ENCODE data around the gene GALNT16.

Gene GALNT16

DNA sequence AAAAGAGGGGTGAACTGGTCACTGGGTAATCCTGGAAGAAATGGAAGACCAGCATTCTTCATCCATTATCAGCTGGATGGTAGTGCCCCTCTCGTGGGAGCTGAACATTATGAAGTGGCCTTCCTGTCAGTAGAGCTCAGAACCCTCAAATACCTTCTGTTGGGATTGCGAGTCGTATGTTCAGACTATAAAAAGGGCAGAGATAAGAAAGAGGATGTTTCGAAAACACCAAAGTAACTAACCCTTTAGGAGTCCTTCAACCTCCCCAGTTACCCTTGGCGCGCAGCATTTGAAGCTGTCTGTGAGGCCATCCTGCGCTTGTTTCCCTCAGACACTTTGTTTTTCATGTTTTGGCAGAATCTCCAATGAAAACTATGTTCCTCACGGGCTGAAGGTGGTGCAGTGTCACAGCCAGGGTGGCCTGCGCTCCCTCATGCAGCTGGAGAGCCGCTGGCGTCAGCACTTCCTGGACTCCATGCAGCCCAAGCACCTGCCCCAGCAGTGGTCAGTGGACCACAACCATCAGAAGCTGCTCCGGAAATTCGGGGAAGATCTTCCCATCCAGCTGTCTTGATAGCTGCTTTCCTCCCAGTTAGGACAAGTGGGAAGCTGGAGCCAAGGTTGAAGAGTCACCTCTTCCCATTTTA lies 19.3 kb upstream of the GALNT16 start:
- Histone ChIP-seq H3K27me3 (ENCODE audit: control insufficient read depth, insufficient read depth, low read length) (no peaks in the 10 kb centered on the region), H3K4me1 (ENCODE audit: control insufficient read depth, insufficient read depth, low read length) (peaks cover 5% of the 10 kb centered on the region), H3K9ac (ENCODE audit: low read length) (no peak overlapping the region), H3K27ac (ENCODE audit: low read depth, low read length) (no peak overlapping the region), H3K4me3 (ENCODE audit: low read length) (no peak overlapping the region), H3K36me3 (ENCODE audit: control insufficient read depth, insufficient read depth, low read length) (peaks cover 39% of the 10 kb centered on the region)

DNA sequence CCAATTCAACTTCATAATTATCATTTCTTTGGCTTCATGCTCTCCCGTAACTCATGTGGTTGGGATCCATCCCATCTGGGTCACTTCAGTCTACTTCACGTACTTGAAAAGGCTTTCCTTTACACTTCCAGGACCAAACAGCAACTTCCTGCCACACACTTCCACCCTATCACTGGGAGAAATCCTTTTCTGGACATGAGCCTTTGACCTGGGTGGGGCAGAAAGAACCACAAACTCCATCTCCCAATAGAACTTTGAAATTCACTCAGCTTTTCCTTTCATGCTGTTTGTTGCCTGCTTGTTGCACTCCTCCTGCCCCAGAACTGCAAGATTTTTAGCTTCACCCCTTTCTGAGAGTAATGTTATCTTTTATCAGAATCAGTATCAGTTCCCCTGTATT lies 18.4 kb upstream of the GALNT16 start:
- Histone ChIP-seq H3K27ac (ENCODE audit: low read depth, low read length) (no peak overlapping the region), H3K27me3 (ENCODE audit: control insufficient read depth, insufficient read depth, low read length) (no peaks in the 10 kb centered on the region), H3K9ac (ENCODE audit: low read length) (no peak overlapping the region), H3K4me3 (ENCODE audit: low read length) (no peak overlapping the region), H3K4me1 (ENCODE audit: control insufficient read depth, insufficient read depth, low read length) (peaks cover 5% of the 10 kb centered on the region), H3K36me3 (ENCODE audit: control insufficient read depth, insufficient read depth, low read length) (peaks cover 30% of the 10 kb centered on the region)

DNA sequence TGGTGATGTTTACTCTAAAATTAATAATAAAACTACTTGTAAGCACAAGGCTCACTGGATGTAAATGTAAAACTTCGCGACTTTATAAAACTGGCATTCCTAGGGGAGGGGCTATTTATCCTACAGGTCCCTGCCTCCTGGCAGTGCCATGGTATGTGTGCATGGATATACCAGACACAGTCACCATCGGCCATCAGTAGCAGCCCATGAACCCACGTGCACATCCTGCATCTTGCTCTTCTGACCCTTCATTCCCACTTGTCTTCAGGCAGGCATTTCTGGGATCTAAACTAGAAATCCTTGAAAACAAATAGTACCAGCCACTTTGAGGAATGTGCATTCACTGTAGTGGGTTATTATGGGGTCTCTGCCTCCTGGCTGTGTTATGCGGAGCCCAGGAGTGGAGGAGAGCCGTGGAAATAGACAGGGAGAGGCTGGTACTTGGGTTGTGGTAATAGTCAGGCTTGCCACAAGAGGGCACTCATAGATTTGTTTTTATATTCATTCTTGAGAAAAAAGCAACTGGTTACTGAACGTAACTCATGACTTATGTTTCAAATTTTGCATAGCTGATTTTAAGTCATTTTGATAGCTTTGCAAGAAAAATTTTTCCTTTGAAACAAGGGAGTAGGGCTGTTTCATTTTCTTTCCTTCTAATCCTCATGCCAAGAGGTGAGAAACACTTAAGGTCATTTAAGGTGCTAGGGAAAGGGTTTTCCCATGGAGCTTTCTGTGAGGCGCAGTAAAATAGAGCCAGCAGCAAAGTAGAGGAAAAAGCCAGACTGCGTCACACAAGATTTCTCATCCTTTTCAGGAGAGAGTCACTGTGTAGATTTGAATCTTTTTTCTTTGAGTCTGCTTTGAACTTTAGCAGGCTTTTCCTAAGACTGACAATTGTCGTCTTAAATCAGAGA lies 17.4 kb upstream of the GALNT16 start:
- peaks cover 21% of the 10 kb centered on the region for H3K36me3 ChIP-seq (ENCODE audit: control insufficient read depth, insufficient read depth, low read length)

DNA sequence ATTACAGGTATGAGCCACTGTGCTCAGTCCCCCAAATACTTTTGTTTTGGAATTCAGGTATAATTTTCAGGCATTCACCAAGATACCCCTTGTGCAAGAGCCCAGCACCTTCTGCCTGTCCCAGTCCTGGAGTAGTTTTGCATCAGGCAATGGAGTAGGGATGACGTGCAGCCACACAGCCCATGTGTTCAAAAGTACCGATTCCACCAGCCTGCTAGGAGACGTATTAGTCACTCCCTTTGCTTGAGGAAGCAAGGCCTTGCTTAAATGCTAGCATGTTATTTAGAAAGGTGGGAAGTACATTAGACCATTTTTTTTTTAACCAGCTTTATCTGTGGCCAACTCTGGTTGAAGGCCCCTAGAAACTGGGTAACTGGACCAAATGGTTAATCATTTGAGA lies 15.0 kb upstream of the GALNT16 start:
- Histone ChIP-seq H3K27ac (ENCODE audit: low read depth, low read length) (no peak overlapping the region), H3K36me3 (ENCODE audit: control insufficient read depth, insufficient read depth, low read length) (peaks cover 12% of the 10 kb centered on the region), H3K27me3 (ENCODE audit: control insufficient read depth, insufficient read depth, low read length) (no peaks in the 10 kb centered on the region), H3K4me3 (ENCODE audit: low read length) (no peak overlapping the region), H3K4me1 (ENCODE audit: control insufficient read depth, insufficient read depth, low read length) (peaks cover 17% of the 10 kb centered on the region), H3K9ac (ENCODE audit: low read length) (no peak overlapping the region)

More for the DNA sequence above, 17.4 kb upstream of the GALNT16 start:
- peak overlapping the region; percentile 15 for H3K4me3 ChIP-seq (ENCODE audit: low read length)
- H3K9ac ChIP-seq (ENCODE audit: low read length), result no peak overlapping the region
- no peaks in the 10 kb centered on the region for H3K27me3 ChIP-seq (ENCODE audit: control insufficient read depth, insufficient read depth, low read length)
- peaks cover 13% of the 10 kb centered on the region for H3K4me1 ChIP-seq (ENCODE audit: control insufficient read depth, insufficient read depth, low read length)
- H3K27ac ChIP-seq (ENCODE audit: low read depth, low read length), result peak overlapping the region; percentile 65

DNA sequence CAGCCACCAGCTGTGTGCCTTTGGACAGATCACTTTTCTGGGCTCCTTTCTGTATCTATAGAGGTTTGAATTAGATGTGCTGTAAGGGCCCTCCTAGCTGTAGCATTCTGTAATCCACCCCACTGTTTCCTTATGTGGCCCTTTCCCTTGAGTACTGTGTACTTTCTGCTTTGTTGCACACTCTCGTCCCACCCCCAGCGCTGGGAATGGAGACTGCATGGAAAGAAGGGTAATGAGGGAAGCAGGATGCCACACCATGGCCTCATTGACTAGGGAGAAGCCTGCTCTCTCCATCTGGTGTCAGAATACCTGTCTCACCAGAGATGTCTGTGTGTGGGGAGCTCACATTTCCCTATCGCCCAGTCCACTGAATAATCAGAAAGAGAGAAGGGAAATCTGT lies 13.6 kb upstream of the GALNT16 start:
- Histone ChIP-seq H3K4me1 (ENCODE audit: control insufficient read depth, insufficient read depth, low read length) (peaks cover 17% of the 10 kb centered on the region), H3K9ac (ENCODE audit: low read length) (no peak overlapping the region), H3K27me3 (ENCODE audit: control insufficient read depth, insufficient read depth, low read length) (no peaks in the 10 kb centered on the region), H3K4me3 (ENCODE audit: low read length) (no peak overlapping the region), H3K27ac (ENCODE audit: low read depth, low read length) (no peak overlapping the region), H3K36me3 (ENCODE audit: control insufficient read depth, insufficient read depth, low read length) (peaks cover 4% of the 10 kb centered on the region)

DNA sequence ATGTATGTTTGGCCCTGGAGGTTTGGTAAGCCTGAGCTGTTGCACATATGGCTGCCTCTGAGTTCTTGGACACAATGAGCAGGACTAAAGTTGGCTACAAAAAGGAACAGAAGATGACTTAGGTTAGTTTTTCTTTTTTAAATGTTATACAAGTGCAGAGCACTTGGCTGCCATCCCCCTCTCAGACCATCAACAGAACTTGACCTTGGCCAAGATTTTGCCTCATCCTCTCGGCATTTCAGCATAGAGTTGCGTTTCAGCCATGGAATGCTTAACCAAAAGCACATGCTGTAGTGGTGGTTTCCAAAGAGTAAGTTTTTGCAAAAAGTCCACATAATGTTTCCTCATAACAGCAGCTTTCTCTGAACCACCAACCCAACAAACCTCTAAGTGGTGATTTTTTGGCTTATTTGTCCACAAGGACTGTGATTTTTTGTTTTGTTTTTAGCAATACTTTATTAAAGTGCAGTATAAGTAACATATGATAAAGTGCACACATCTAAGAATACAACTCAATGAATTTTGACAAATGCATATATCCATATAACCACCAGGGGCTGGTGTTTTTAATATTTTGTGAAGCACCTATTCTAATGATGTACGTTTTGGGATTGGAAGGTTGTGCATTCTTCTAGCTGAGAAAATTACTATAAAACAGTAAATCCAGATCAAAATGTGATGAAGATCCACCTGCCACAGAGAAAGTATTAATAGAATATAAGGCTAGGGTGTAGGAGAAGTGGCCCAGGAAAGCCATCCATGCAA lies 12.1 kb upstream of the GALNT16 start:
- H3K27ac ChIP-seq (ENCODE audit: low read depth, low read length), result peak overlapping the region; percentile 67
- H3K27me3 ChIP-seq (ENCODE audit: control insufficient read depth, insufficient read depth, low read length), result no peaks in the 10 kb centered on the region
- no peak overlapping the region for H3K9ac ChIP-seq (ENCODE audit: low read length)
- no peaks in the 10 kb centered on the region for H3K36me3 ChIP-seq (ENCODE audit: control insufficient read depth, insufficient read depth, low read length)
- no peak overlapping the region for H3K4me3 ChIP-seq (ENCODE audit: low read length)
- H3K4me1 ChIP-seq (ENCODE audit: control insufficient read depth, insufficient read depth, low read length), result peaks cover 17% of the 10 kb centered on the region

DNA sequence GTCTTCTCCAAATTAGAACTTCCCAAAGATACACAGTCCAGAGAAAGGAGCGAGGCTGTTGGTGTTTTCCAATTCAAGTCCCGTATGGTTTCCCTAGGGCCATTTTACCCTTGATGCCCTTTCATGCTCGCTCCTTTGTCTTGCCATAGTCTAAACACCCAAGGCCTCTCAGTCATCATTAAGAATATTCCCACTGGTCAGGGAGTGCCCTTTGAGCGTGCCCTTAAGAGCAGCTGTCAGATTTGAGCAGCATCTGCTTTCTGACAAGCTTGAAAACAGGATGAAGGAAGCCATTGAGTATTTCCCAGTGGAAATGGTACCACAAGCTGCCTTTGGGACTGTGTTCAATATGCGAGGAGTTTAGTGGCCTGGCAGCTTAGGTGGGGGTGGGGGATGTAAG lies 10.4 kb upstream of the GALNT16 start:
- Histone ChIP-seq H3K36me3 (ENCODE audit: control insufficient read depth, insufficient read depth, low read length) (no peaks in the 10 kb centered on the region), H3K4me3 (ENCODE audit: low read length) (no peak overlapping the region), H3K27me3 (ENCODE audit: control insufficient read depth, insufficient read depth, low read length) (no peaks in the 10 kb centered on the region), H3K27ac (ENCODE audit: low read depth, low read length) (no peak overlapping the region), H3K9ac (ENCODE audit: low read length) (no peak overlapping the region), H3K4me1 (ENCODE audit: control insufficient read depth, insufficient read depth, low read length) (peaks cover 12% of the 10 kb centered on the region)

DNA sequence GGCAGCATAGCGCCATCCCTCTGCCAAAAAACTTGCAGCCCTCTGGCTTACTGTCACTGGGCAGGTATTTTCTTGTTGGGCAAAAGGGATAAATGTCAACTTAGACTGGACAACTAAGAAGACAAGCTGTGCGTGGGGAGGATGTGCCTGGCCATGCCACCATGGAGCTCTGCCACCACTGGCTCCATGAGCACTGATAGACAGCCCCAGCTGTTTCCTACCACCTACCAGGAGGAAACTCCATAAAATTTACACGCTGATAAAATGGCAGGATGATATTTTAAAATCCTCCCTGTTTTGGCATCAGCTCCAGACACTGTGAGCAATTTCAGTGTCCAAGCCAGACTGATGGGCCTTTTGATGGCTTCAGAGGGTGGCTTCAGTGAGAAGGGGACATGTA lies 7.1 kb upstream of the GALNT16 start:
- Histone ChIP-seq H3K4me3 (ENCODE audit: low read length) (no peak overlapping the region), H3K9ac (ENCODE audit: low read length) (no peak overlapping the region), H3K36me3 (ENCODE audit: control insufficient read depth, insufficient read depth, low read length) (no peaks in the 10 kb centered on the region), H3K27ac (ENCODE audit: low read depth, low read length) (no peak overlapping the region), H3K27me3 (ENCODE audit: control insufficient read depth, insufficient read depth, low read length) (no peaks in the 10 kb centered on the region), H3K4me1 (ENCODE audit: control insufficient read depth, insufficient read depth, low read length) (peaks cover 1% of the 10 kb centered on the region)

DNA sequence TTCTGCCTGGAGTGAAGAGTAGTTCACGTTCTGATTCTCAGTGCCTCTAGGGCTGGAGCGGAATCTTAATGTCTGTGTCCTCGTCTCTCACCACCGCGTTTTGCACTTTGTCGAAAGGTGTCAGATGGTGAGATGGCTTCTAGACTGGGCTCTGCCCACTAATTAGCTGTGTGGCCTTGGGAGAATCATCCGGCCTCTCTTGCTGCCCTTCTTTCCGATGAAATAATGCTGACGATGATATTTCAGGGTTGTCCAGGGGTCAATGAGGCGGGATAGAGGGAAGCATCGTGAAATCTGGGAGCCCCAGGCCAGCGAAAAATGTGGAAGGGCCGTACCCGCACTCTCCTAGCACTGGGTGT lies 811 bp upstream of the GALNT16 start:
- no peak overlapping the region for H3K9ac ChIP-seq (ENCODE audit: low read length)
- peaks cover 2% of the 10 kb centered on the region for H3K27me3 ChIP-seq (ENCODE audit: control insufficient read depth, insufficient read depth, low read length)
- H3K36me3 ChIP-seq (ENCODE audit: control insufficient read depth, insufficient read depth, low read length), result no peaks in the 10 kb centered on the region
- H3K4me1 ChIP-seq (ENCODE audit: control insufficient read depth, insufficient read depth, low read length), result no peaks in the 10 kb centered on the region
- peak overlapping the region; percentile 34 for H3K4me3 ChIP-seq (ENCODE audit: low read length)
- H3K27ac ChIP-seq (ENCODE audit: low read depth, low read length), result no peak overlapping the region

DNA sequence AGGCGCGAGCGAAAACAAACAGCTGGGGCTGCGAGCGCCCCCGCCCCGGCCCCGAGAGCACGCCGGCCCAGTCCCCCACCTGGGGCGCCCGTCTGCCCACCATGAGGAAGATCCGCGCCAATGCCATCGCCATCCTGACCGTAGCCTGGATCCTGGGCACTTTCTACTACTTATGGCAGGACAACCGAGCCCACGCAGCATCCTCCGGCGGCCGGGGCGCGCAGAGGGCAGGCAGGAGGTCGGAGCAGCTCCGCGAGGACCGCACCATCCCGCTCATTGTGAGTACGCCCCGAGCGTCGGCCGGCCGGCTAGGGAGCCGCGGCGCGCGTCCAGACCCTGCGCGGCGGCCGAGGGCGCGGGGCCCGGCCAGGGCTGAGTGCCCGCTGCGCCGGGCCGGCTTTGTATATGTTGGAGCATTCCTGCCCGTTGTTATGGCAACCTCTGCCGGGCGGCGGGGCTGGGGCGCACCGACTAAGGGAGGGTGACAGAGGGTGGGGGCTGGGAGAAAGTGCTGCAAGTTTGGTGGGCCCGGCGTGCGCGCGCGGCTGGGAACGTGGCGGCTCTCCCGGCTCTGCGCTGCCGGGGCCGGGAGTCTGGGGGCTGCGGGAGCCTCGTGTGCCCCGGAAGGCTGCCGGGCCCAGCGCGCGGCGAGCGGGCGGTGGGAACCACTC lies 367 bp downstream of the GALNT16 start:
- Histone ChIP-seq H3K36me3 (ENCODE audit: control insufficient read depth, insufficient read depth, low read length) (no peaks in the 10 kb centered on the region), H3K4me3 (ENCODE audit: low read length) (peak overlapping the region; percentile 65), H3K9ac (ENCODE audit: low read length) (no peak overlapping the region), H3K27me3 (ENCODE audit: control insufficient read depth, insufficient read depth, low read length) (peaks cover 2% of the 10 kb centered on the region), H3K27ac (ENCODE audit: low read depth, low read length) (no peak overlapping the region), H3K4me1 (ENCODE audit: control insufficient read depth, insufficient read depth, low read length) (no peaks in the 10 kb centered on the region)

DNA sequence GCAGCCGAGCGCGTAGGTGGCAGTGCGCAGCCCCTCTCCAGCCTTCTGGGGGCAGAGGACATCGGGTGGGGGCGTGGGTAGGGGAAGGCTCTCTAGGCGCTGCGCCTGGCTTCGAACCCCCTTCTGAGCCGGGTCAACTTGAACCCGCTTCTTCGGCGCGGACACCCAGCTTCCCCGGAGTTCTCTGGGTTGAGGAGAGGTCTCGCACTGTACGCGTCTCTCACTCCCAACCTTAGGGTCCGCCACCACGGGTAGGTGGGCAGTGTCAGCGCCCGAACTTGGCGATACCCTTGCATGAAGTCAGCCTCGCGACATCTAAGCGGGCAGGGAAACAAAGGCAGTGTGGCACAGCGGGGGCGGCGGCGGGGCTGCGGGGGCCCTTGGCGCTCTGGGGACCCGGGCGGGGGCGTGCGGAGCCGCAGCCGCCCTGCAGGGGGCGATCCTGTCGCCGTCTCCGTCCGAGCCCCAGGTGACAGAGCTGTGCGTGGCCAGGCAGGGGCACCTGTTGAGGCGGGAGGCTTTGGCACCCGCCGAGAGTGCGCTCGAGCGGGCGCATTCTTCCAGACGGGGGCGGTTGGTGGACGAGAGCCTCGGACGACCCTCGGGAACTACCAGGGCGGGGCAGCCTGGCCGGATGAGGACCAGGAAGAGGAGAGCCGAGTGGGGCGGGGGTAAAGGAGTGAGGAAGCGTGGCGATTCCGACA lies 1.1 kb downstream of the GALNT16 start:
- Histone ChIP-seq H3K4me3 (ENCODE audit: low read length) (peak overlapping the region; percentile 65), H3K27ac (ENCODE audit: low read depth, low read length) (no peak overlapping the region), H3K27me3 (ENCODE audit: control insufficient read depth, insufficient read depth, low read length) (peaks cover 2% of the 10 kb centered on the region), H3K36me3 (ENCODE audit: control insufficient read depth, insufficient read depth, low read length) (no peaks in the 10 kb centered on the region), H3K9ac (ENCODE audit: low read length) (no peak overlapping the region), H3K4me1 (ENCODE audit: control insufficient read depth, insufficient read depth, low read length) (no peaks in the 10 kb centered on the region)

Measured in rectal smooth muscle tissue (tissue), 1 donor.